Activated CD8-positive, alpha-beta memory T cell treated with anti-CD3 and anti-CD28 coated beads, Interleukin-2, amount 50 U/mL, for 24 hours (primary cell): ENCODE measurements around the gene LOXHD1.

Source experiments
- DNase-seq: peaks from one replicate; pipeline ENCODE4 v3.0.0-alpha.2; 2020; ENCODE audit errors: extremely low read depth

The LOXHD1 gene

GRCh38 chr18:46629361-46629760 is 27.7 kb downstream of the LOXHD1 start:
- no peak for DNase-seq

- DNase-seq, result no peak
Observed at GRCh38 chr18:46628206-46628605, 28.8 kb downstream of the LOXHD1 start.

- DNase-seq, result no peak
Observed at GRCh38 chr18:46627136-46627535, 29.9 kb downstream of the LOXHD1 start.

- no peak for DNase-seq
Observed at GRCh38 chr18:46625069-46625468, 32.0 kb downstream of the LOXHD1 start.

GRCh38 chr18:46624127-46624526 is 32.9 kb downstream of the LOXHD1 start:
- no peak for DNase-seq

- DNase-seq, result no peak
Observed at GRCh38 chr18:46623541-46623940, 33.5 kb downstream of the LOXHD1 start.

- no peak for DNase-seq
Observed at GRCh38 chr18:46622999-46623398, 34.0 kb downstream of the LOXHD1 start.

GRCh38 chr18:46622451-46622850 is 34.6 kb downstream of the LOXHD1 start:
- no peak for DNase-seq

GRCh38 chr18:46621871-46622270 is 35.1 kb downstream of the LOXHD1 start:
- DNase-seq, result no peak

- DNase-seq, result no peak
Observed at GRCh38 chr18:46621111-46621766, 35.8 kb downstream of the LOXHD1 start.

- no peak for DNase-seq
Observed at GRCh38 chr18:46619559-46619958, 37.5 kb downstream of the LOXHD1 start.

GRCh38 chr18:46615720-46616119 is 41.3 kb downstream of the LOXHD1 start:
- DNase-seq, result no peak

- no peak for DNase-seq
Observed at GRCh38 chr18:46609048-46609447, 48.0 kb downstream of the LOXHD1 start.

GRCh38 chr18:46607926-46608325 is 49.1 kb downstream of the LOXHD1 start:
- no peak for DNase-seq

GRCh38 chr18:46601141-46601805 is 55.7 kb downstream of the LOXHD1 start:
- DNase-seq, result no peak

- no peak for DNase-seq
Observed at GRCh38 chr18:46596119-46596518, 60.9 kb downstream of the LOXHD1 start.

- no peak for DNase-seq
Observed at GRCh38 chr18:46591783-46592391, 65.1 kb downstream of the LOXHD1 start.

GRCh38 chr18:46590103-46590502 is 66.9 kb downstream of the LOXHD1 start:
- DNase-seq, result no peak

- DNase-seq, result no peak
Observed at GRCh38 chr18:46588971-46589660, 67.9 kb downstream of the LOXHD1 start.

- DNase-seq, result no peak
Observed at GRCh38 chr18:46587600-46587999, 69.4 kb downstream of the LOXHD1 start.

GRCh38 chr18:46583711-46584110 is 73.3 kb downstream of the LOXHD1 start:
- no peak for DNase-seq

GRCh38 chr18:46581648-46582047 is 75.4 kb downstream of the LOXHD1 start:
- DNase-seq, result no peak

- no peak for DNase-seq
Observed at GRCh38 chr18:46578987-46579386, 78.0 kb downstream of the LOXHD1 start.
